ENCODE measurements around the gene SVIL. TPM values are rescaled to one million over a fixed set of nuclear protein-coding genes. Genes with fewer than 3 reads are reported as not detected.
"Not testable (repeated sequence)": the region's sequence is repeated elsewhere in the genome, so short reads cannot be mapped to it uniquely, and the experiment has no call there.

SVIL gene
- total RNA-seq, 2 donors from 2014 or later, result 12.2 to 14.2 TPM

DNA sequence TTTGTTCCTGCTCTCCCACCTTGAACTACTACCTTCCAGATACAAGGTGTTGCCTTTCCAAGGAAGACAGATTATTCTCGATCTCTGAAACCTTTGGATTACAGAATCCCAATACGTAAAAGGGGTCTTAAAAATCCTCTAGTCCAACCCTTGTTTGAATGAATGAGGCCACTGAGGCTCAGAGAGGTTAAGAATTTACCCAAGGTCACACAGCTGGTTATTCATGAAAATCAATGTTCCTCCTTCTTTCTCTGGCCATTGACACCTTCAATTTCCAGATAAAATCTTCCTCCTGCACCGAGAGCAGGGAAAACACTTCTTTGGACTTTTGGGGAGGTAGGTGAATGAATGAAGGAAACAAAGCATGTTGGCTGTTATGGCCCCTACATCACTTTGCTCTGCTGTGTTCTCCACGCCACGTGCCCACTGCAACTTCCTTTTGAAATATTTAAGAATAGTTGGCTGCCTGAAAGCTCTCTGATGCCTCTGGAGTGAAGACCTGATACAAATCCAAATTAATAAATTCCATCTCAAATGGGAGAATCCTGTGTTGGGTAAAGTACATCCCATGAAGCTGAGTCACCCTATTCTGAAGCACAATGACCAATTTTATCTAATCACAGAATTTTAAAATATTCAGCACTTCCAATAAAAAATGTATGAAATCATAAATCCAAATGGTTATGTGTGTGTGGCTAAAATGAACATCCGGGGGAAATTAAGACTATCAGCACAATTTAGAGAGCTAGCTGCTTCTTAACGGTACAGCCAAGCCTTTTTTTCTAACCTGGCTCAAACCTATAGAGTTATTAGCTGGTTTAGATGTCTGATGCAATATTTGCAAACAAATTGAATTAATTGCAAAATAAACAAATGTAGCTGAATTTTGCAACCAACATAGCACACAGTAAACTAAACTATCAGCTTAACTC is 7.3 kb downstream of the SVIL start:
- Mint-ChIP-seq H3K4me3 (no peak overlapping the region), H3K4me1 (ENCODE audit: low read depth) (peaks cover 1% of the 10 kb centered on the region), H3K27me3 (ENCODE audit: low read depth) (no peaks in the 10 kb centered on the region), H3K27ac (no peak overlapping the region), H3K9me3 (no peaks in the 10 kb centered on the region), H3K36me3 (ENCODE audit: insufficient read depth in 2 of 2) (no peaks in the 10 kb centered on the region)
- ATAC-seq (replicated peaks in 1 of 2) (no peak), DNase-seq (no peak)

DNA sequence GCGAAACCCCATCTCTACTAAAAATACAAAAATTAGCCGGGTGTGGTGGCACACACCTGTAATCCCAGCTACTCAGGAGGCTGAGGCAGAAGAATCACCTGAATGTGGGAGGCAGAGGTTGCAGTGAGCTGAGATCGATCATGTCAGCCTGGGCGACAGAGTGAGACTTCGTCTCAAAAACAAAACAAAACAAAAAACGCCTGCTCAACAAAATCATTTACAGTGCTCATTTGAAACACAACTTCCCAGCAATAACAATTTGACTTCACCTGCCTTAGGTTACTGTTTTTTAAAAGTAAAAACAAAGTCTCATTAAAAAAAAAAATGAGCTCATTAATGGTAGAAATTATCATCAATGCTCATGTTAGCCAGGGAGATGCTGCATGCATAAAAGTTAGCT is 10.4 kb downstream of the SVIL start:
- H3K27me3 Mint-ChIP-seq (ENCODE audit: low read depth); H3K4me3 Mint-ChIP-seq: not testable (repeated sequence)

DNA sequence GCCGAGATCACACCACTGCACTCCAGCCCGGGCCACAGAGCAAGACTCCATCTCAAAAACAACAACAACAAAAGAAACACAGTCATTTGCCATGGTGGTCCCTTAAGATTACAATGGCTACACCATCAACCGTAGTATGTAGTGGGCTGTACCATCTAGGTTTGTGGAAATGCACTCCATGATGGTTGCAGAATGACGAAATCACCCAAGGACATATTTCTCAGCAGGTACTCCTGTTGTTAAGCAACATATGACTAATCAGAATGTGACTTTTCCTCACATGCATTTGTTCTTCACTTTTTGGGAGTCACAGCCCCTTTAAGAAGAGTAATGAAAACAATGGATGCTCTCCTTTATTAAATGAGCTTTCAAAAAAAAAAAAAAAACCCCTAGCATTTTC is 11.0 kb downstream of the SVIL start:
- Mint-ChIP-seq H3K27me3 (ENCODE audit: low read depth) (no peaks in the 10 kb centered on the region), H3K9me3 (no peaks in the 10 kb centered on the region), H3K27ac (no peak overlapping the region), H3K4me1 (ENCODE audit: low read depth) (no peaks in the 10 kb centered on the region), H3K36me3 (ENCODE audit: insufficient read depth in 2 of 2) (no peaks in the 10 kb centered on the region), H3K4me3 (no peak overlapping the region)
- DNase-seq (no peak), ATAC-seq (replicated peaks in 1 of 2) (no peak)

More for the DNA sequence above, 10.4 kb downstream of the SVIL start:
- H3K9me3 Mint-ChIP-seq; H3K4me1 Mint-ChIP-seq (ENCODE audit: low read depth); DNase-seq; H3K36me3 Mint-ChIP-seq (ENCODE audit: insufficient read depth in 2 of 2); ATAC-seq (replicated peaks in 1 of 2); H3K27ac Mint-ChIP-seq: not testable (repeated sequence)

DNA sequence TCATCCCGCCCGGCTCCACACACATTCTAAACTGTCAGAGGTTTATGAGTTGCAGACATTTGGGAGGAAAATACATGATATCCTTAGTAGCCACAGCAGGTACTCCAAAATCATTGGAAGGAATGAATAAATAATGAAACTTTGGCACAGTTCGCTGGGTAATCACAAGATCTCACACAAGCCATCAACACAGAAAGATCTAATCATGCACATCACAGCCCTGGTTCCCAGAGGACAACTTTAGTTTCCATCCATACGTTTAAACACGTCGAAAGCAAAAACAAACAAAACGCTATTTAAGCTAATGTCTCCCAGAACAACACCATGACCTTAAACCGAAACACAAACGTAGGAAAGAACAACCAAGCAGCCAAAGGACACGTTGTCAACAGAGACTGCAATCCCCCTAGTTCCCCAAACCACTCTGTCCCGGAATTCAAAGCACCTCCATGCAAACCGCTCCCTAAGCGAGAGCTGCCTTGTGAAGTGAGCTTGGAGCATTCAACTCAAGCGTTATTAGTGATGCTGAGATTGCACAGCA is 12.3 kb downstream of the SVIL start:
- no peak for ATAC-seq (replicated peaks in 1 of 2)

DNA sequence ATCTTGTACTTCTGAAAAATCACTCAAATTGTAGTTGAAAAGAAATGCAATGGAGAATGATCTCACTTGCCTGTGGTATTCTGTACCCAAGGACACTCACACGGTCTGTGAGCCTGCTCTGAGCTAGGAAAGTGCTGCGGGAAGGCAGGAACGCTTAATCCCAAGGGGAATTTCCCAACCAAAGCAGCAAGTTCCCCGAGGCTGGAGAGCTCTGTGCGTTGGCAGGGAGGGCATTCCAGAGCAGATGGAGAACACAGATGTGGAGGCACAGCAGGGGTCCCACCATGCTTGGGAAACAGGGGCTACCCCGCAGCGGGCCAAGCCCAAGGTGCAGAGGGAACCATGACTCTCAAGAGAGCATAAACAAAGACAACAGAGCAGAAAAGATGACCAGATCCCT is 13.6 kb downstream of the SVIL start:
- Mint-ChIP-seq H3K36me3 (ENCODE audit: insufficient read depth in 2 of 2) (no peaks in the 10 kb centered on the region), H3K4me3 (no peak overlapping the region), H3K27ac (no peak overlapping the region), H3K27me3 (ENCODE audit: low read depth) (no peaks in the 10 kb centered on the region), H3K4me1 (ENCODE audit: low read depth) (no peaks in the 10 kb centered on the region), H3K9me3 (no peaks in the 10 kb centered on the region)
- DNase-seq, result no peak
- ATAC-seq (replicated peaks in 1 of 2), result no peak

More for the DNA sequence above, 12.3 kb downstream of the SVIL start:
- H3K4me1 Mint-ChIP-seq (ENCODE audit: low read depth), result no peaks in the 10 kb centered on the region
- H3K27me3 Mint-ChIP-seq (ENCODE audit: low read depth), result no peaks in the 10 kb centered on the region
- no peak for DNase-seq
- no peak overlapping the region for H3K4me3 Mint-ChIP-seq
- H3K36me3 Mint-ChIP-seq (ENCODE audit: insufficient read depth in 2 of 2), result no peaks in the 10 kb centered on the region
- H3K9me3 Mint-ChIP-seq, result no peaks in the 10 kb centered on the region
- no peak overlapping the region for H3K27ac Mint-ChIP-seq

DNA sequence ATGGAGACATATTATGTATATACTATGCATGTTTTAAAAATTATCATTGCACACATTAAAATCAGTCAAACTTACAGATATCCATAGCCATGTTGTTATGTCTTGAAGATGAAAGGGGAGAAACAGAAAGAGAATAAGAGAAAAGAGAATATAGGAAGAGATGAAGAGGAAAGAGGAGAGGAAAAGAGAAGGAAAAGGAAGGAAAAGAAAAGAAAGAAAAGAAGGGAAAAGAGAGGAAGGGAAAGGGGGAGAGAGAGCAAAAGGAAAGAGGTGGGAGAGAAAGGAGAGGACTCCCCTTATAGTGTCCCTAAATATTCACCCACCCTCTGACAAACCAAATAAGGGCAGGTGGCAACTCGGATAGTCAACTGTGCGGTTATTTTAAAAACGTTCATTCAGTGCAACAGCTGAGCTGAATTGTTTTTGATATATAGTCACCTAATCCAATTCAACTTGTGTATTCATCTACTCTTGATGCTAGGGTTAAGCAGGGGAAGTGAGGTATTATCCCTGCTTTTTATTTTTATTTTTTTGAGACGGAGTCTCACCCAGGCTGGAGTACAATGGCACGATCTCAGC is 14.6 kb downstream of the SVIL start:
- ATAC-seq (replicated peaks in 1 of 2), result no peak

DNA sequence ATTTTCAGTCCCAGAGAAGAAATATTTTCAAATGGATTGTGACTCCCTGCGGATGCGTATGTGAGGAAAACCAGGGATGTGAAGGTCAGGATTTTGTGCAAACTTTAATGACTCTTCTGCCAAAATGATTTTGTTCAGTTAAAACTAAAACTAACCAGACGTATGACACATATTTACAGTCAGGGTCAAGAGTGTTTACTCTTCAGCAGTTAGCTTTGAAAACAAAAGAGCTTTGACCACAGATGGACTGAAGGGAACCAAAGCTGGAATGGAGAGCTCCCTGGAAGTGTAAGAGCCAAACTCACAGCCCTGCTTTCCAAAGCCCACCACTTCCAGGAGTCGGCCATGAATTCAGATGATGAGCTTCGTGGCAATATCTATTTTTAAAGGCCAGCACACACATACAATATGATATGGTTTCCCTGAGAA is 15.5 kb downstream of the SVIL start:
- Mint-ChIP-seq H3K27ac (no peak overlapping the region), H3K9me3 (no peaks in the 10 kb centered on the region), H3K4me3 (no peak overlapping the region), H3K36me3 (ENCODE audit: insufficient read depth in 2 of 2) (no peaks in the 10 kb centered on the region), H3K4me1 (ENCODE audit: low read depth) (no peaks in the 10 kb centered on the region), H3K27me3 (ENCODE audit: low read depth) (no peaks in the 10 kb centered on the region)
- DNase-seq, result no peak
- no peak for ATAC-seq (replicated peaks in 1 of 2)

More for the DNA sequence above, 14.6 kb downstream of the SVIL start:
- Mint-ChIP-seq H3K4me1 (ENCODE audit: low read depth) (no peaks in the 10 kb centered on the region), H3K27ac (no peak overlapping the region), H3K36me3 (ENCODE audit: insufficient read depth in 2 of 2) (no peaks in the 10 kb centered on the region), H3K9me3 (no peaks in the 10 kb centered on the region), H3K27me3 (ENCODE audit: low read depth) (no peaks in the 10 kb centered on the region), H3K4me3 (no peak overlapping the region)
- no peak for DNase-seq

DNA sequence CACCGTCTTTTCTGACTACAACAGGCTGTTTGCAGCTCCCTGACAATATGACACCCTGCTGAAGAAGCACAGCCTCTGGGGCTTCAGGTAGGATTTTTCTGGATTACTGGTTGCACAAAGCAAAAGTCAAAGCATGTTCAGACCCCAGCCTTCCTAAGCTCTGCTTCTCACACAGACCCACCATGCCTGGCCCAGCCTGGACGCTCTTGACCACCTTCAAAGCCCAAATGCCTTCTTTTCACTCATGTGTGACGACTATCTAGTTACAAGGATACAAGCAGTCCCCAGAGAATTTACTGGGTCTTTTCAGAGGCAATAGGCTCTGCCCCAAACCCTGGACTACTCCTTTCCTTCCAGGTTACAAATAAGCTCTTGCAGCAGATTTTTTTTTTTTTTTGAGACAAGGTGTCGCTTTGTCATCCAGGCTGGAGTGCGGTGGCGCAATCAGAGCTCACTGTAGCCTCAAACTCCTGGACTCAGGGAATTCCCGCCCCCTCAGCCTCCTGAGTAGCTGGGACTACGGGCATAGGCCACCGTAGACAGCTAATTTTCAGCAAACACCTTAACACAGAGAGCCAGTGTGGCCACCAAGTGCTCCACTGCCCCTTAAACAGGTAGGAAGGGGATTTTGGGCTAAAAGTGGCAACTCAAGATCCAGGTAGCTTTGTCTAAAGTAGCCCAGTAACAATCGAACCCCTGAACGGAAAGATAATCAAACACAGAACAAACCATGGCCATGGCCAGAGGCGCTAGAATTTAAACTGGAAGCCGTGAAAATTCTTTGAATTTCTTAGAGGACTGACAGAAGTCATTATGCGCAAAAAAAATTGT is 16.2 kb downstream of the SVIL start:
- DNase-seq, result no peak
- H3K27me3 Mint-ChIP-seq (ENCODE audit: low read depth), result no peaks in the 10 kb centered on the region
- no peak overlapping the region for H3K27ac Mint-ChIP-seq
- H3K36me3 Mint-ChIP-seq (ENCODE audit: insufficient read depth in 2 of 2), result no peaks in the 10 kb centered on the region
- no peak for ATAC-seq (replicated peaks in 1 of 2)
- H3K9me3 Mint-ChIP-seq, result no peaks in the 10 kb centered on the region
- H3K4me3 Mint-ChIP-seq, result no peak overlapping the region
- no peaks in the 10 kb centered on the region for H3K4me1 Mint-ChIP-seq (ENCODE audit: low read depth)

DNA sequence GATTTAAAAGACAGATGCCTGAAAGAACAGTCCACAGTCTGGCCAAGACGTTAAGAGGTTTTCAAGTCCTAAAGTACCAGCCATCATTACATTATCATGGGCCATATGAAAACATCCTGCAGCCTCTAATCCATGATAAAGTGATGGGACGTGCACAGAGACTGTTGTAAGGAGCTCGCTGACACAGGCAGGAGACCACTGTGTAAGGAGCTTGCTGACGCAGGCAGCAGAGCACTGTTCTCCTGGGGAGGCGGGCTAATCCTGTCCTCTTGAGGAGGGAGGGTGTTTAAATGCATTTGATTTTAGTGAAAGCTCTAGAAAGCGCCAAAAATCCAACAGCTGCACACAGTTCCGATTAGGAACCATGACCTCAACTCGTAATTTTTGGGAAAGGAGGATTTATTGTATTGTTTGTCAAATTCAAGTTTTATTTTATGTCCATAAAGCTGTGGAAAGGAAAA is 16.9 kb downstream of the SVIL start:
- no peaks in the 10 kb centered on the region for H3K4me1 Mint-ChIP-seq (ENCODE audit: low read depth)
- ATAC-seq (replicated peaks in 1 of 2) (no peak), DNase-seq (no peak)
- no peaks in the 10 kb centered on the region for H3K36me3 Mint-ChIP-seq (ENCODE audit: insufficient read depth in 2 of 2)
- H3K4me3 Mint-ChIP-seq, result no peak overlapping the region
- H3K9me3 Mint-ChIP-seq, result no peaks in the 10 kb centered on the region
- no peaks in the 10 kb centered on the region for H3K27me3 Mint-ChIP-seq (ENCODE audit: low read depth)
- no peak overlapping the region for H3K27ac Mint-ChIP-seq

DNA sequence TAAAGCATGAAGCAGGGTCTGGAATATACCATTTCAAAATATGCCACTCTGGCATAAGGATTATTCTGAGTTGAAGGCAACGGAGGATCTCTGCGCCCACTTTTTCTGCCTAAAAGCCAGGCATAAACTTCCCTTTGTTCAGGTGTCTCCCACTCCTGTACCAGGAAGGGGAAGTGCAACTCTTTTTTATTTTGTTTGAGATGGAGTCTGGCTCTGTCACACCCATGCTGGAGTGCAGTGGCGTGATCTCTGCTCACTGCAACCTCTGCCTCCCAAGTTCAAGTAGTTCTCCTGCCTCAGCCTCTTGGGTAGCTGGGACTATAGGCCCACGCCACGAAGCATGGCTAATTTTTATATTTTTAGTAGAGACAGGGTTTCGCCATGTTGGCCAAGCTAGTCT is 18.2 kb downstream of the SVIL start:
- no peaks in the 10 kb centered on the region for H3K36me3 Mint-ChIP-seq (ENCODE audit: insufficient read depth in 2 of 2)
- H3K9me3 Mint-ChIP-seq, result no peaks in the 10 kb centered on the region
- no peaks in the 10 kb centered on the region for H3K4me1 Mint-ChIP-seq (ENCODE audit: low read depth)
- H3K27ac Mint-ChIP-seq, result no peak overlapping the region
- no peaks in the 10 kb centered on the region for H3K27me3 Mint-ChIP-seq (ENCODE audit: low read depth)
- no peak overlapping the region for H3K4me3 Mint-ChIP-seq
- no peak for ATAC-seq (replicated peaks in 1 of 2)
- DNase-seq, result no peak

DNA sequence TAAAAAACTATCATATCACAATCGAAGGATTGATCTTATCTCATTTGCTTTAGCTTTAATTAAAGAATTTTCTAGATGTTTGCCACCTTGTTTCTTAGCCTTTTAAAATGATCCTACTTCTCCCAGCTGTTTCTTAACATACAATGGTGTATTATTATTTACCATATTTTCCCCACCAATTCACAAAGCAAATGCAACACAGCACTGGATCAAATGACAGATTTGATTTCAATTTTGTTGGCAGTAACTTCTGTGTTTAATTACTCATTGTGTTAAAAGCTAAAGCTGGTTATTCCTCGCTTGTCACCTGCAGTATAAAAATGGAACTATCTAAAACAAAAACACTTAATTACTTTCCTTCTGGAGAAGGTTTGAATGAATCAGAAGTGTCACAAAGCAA is 19.6 kb downstream of the SVIL start:
- Mint-ChIP-seq H3K36me3 (ENCODE audit: insufficient read depth in 2 of 2) (no peaks in the 10 kb centered on the region), H3K4me1 (ENCODE audit: low read depth) (peaks cover 7% of the 10 kb centered on the region), H3K27ac (no peak overlapping the region), H3K27me3 (ENCODE audit: low read depth) (no peaks in the 10 kb centered on the region), H3K9me3 (no peaks in the 10 kb centered on the region), H3K4me3 (no peak overlapping the region)
- ATAC-seq (replicated peaks in 1 of 2) (no peak), DNase-seq (no peak)

DNA sequence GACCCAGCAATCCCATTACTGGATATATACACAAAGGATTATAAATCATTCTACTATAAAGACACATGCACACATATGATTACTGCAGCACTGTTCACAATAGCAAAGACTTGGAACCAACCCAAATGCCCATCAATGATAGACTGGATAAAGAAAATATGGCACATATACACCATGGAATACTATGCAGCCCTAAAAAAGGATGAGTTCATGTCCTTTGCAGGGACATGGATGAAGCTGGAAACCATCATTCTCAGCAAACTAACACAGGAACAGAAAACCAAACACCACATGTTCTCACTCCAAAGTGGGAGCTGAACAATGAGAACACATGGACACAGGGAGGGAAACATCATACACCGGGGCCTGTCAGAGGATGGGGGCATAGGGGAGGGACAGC is 20.5 kb downstream of the SVIL start:
- not testable (repeated sequence) for H3K4me3 Mint-ChIP-seq; ATAC-seq (replicated peaks in 1 of 2); H3K36me3 Mint-ChIP-seq (ENCODE audit: insufficient read depth in 2 of 2); DNase-seq; H3K4me1 Mint-ChIP-seq (ENCODE audit: low read depth); H3K9me3 Mint-ChIP-seq; H3K27me3 Mint-ChIP-seq (ENCODE audit: low read depth); H3K27ac Mint-ChIP-seq

DNA sequence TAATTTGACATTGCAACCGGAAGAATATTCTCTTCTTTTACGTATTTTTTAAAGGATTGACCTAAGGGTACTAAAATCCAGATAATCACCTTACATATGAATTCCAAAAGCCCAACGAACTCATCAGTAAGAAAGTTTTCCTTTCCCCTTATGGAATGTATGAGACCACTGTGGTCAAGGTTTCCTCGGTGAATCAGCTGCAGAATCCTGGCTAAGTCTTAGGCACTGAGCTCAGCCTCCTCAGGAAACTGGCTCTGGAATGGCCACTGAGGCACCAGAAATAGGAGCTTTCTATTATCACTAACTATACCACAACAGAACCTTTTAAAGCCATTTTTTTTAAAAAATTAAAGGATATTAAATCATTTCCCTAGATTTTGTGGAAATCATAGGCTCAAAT is 21.0 kb downstream of the SVIL start:
- Mint-ChIP-seq H3K4me3 (no peak overlapping the region), H3K4me1 (ENCODE audit: low read depth) (peaks cover 7% of the 10 kb centered on the region), H3K9me3 (no peaks in the 10 kb centered on the region), H3K27me3 (ENCODE audit: low read depth) (no peaks in the 10 kb centered on the region), H3K27ac (no peak overlapping the region), H3K36me3 (ENCODE audit: insufficient read depth in 2 of 2) (peaks cover 0 to 2% of the 10 kb centered on the region in 2 donors)
- ATAC-seq (replicated peaks in 1 of 2) (no peak), DNase-seq (no peak)

Data from activated T-cell treated with anti-CD3 and anti-CD28 coated beads, Interleukin-2, amount 50 U/mL, for 72 hours (primary cell).